Fibroblast of lung (primary cell): ENCODE data around the gene PROSER2.

Source experiments
- CTCF ChIP-seq, 2 donors: IDR thresholded peaks in 1 of 2; conservative IDR thresholded peaks in 1 of 2; 1 replicate in 1 of 2; 2 replicates in 1 of 2; pipeline ENCODE4 v1.5.1; 2011 to 2012; ENCODE audit warnings: low read length in 2 of 2, control low read depth in 1 of 2, inconsistent platforms in 1 of 2, low read depth in 1 of 2, mild to moderate bottlenecking in 1 of 2
- EZH2 ChIP-seq: IDR thresholded peaks from 2 replicates; pipeline ENCODE4 v1.5.1; 2012; ENCODE audit warnings: low read length, control low read depth, mild to moderate bottlenecking; ENCODE audit errors: missing control alignments

- TF ChIP-seq CTCF (conservative IDR thresholded peaks at IDR 0.05 in 1 of 2, IDR thresholded peaks at IDR 0.05 in 1 of 2; ENCODE audit: low read depth in 1 of 2, low read length in 2 of 2) (no peak), EZH2 (no peak)
These were observed 32.9 kb downstream of the PROSER2 start for GRCh38 chr10:11856089-11856488.
